HG03442 (cell line): ENCODE data around the gene EML5.
A peak's percentile ranks its signal among the peaks of the same experiment; 100 is the strongest.

Experiments used
- ATAC-seq: cut with Tn5 transposase; IDR thresholded peaks from one replicate; pipeline ENCODE4 v1.9.1; 2021; ENCODE audit warnings: mild to moderate bottlenecking, moderate library complexity; ENCODE audit not compliant: unreplicated experiment

The EML5 gene

DNA sequence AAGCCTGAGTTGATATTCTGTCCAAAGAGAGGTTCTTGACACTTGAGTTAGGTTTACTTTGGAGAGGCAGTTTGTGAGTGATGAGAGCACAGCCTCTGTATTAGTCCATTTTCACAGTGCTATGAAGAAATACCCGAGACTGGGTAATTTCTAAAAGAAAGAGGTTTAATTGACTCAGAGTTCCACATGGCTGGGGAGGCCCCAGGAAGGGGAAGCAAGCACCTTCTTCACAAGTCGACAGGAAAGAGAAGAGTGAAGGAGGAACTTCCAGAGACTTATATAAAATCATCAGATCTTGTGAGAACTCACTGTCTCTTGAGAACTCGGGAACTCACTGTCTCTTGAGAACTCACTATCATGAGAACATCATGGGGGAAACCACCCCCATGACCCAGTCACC lies 224.6 kb downstream of the EML5 start:
- ATAC-seq = no peak

DNA sequence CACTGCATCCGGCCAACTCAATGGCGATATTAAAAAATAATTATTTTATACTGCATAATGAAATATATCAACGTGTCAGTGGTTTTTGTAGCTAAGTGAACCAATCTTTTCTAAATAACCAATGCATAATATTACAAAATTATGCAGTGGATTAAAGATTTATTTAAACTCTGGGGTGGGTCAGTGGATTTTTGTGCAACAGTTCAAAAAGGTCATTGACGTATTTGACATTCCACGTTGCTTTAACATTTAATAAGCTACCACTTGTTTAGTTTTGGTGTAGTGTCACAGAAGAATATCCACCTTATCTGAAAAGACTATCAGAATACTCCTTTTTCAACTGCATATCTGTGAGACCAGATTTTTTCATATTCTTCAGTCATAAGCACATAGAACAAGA lies 227.3 kb downstream of the EML5 start:
- ATAC-seq = no peak

DNA sequence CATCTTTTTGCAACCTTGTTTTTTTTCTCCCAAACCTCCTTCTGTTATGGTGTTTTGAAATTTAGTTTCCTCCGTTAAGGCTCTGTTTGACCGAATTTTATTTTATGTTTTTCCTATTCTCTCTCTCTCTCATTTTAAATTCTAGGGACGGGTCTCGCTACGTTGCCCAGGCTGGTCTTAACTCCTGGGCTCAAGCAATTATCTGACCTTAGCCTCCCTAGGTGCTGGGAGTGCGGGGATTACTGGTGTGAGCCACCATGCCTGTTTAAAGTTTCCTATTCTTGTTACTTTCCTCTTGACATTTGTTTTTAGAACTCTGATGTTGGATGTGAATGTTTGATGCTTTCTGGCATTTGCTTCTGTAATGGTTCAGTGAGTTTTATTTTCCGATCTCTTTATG lies 228.9 kb downstream of the EML5 start:
- ATAC-seq = no peak

DNA sequence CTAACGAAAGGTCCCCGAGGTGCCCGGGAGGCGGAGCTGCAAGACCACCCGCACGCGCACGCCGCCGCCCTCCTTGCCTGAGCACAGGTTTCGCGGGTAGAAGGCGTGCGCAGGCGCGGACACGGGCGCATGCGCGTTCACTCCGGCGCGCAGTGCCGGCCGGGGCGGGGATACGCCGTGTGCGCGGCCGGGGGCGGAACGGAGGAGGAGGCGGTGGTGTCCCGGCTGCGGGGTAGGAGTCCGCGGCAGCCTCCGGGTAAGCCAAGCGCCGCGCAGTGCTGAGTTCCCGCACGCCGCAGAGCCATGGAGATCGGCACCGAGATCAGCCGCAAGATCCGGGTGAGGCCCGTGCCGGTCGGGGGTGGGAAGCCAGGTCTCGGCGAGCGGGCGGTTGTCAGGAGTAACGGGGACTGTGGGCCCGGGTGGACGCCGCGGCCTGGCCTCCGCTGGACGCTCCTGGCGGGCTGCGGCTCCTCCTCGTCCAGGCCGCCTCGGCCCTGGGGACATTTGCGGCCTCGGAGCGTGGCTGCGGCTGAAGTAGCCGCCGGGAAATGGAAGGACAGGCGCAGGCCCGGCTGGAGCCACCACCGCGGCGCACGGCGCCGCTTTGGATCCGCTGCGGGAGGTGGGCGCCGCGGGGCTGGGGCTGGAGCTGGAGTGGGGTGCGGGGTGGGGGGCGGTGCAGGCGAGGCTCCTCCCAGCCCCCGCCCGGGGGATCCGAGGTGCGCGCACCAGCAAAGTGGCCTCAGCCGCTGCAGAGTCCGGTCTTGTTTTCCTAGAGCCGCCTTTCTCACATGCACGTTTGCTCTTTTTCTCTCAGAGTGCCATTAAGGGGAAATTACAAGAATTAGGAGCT lies 229.7 kb downstream of the EML5 start, which contains the start of gene ZC3H14:
Gene ZC3H14 (plus strand): TSS at position 207 of the 856 bp plus-strand sequence. CDS start 97 bp downstream, at position 304.
- peak; percentile 93 for ATAC-seq

DNA sequence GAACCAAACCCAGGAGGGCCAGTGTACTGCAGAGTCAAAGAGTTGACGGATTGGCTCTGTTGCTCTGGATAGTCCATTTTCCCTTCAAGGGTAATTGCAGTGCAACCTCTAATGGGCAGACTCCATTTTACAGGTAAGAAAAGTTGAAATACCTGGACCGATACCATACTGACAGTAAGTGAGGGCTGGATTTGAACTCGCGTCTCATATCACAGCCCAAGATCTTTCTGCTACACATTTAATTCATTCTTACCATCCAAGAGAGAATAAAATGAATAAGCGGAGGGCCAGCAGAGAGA lies 230.3 kb downstream of the EML5 start:
- ATAC-seq = peak; percentile 18
